GM18861 (cell line): ENCODE data around the gene DEPDC7.

Source experiments
- ATAC-seq: cut with Tn5 transposase; IDR thresholded peaks from one replicate; pipeline ENCODE4 v1.9.1; 2021; ENCODE audit not compliant: unreplicated experiment

Gene DEPDC7

DNA sequence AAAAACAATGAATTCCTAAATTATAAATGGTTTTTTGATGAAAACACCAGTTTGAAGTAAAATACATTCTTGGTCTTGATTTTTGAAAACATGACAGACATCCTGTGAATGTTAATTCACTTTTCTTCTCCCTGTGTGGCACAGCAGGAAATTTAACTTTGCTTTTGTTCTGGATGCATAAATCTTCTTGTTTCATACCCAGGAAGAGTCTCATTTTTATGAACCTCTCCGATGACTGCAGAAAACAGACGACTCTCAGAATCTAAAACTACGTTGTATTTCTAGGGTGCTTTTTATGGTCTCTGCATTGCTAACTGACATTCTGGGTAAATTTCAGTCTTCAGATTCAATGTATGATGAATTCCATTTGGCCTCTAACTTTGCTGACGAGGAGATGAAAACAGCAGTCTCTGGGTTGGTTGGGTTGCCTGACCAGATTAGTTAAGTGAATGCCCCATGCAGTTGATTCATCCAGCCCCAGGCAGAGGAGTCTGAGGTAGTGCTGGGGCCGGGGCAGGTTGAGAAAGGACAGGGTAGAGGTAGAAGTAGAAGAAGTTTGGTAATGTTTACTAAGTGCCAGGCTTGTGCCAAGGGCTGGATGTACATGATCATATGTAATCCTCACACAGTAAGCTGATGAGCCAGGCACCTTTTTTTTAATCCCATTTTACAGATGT lies 43.8 kb downstream of the DEPDC7 start:
- no peak for ATAC-seq

DNA sequence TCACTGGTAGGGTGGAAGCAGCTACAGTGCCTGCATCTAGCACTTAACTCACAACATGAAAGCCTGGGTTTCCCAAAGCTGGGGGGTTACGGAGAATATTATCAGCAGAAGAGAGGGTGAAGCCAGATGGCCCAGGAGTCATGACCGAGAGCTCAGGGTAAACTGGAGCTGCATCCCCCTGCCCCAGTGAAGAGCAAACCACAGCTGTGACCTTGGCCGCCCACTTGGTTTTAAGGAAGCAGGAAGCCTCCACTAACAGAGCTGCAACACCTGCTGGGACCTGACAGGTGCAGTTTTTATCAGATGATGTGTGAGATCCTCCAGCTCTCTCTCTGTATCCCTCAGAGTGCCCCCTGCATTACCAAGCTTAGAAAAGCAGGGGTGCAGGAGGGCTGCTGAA lies 44.6 kb downstream of the DEPDC7 start:
- ATAC-seq: no peak

- ATAC-seq: no peak
These were observed 46.5 kb downstream of the DEPDC7 start for GRCh38 chr11:33062137-33062536.

DNA sequence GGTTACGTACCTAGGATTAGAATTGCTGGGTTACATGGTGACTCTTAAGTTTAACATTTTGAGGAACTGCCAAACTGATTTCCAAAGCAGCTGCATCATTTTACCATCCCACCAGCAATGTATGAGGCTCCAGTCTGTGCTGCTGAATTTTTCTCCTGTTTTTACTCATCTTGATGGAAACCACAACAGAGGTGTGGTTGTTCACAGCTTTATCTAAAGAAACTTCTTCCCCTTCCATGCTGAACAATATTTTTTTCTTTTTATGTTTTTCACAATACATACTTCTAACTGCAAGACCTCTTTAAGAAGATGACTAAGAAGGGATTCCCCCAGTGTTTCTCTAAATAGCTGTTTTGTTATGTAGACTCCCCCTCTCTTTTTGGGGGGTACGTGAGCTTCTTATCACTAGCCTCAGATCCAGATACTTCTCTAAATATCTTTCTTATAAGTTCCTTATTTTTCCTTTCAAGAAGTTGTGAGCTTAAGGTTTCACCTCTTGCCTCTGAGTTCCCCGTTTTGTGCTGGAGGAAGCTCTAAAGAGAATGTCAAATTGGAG lies 47.7 kb downstream of the DEPDC7 start:
- peak; percentile 48 for ATAC-seq

DNA sequence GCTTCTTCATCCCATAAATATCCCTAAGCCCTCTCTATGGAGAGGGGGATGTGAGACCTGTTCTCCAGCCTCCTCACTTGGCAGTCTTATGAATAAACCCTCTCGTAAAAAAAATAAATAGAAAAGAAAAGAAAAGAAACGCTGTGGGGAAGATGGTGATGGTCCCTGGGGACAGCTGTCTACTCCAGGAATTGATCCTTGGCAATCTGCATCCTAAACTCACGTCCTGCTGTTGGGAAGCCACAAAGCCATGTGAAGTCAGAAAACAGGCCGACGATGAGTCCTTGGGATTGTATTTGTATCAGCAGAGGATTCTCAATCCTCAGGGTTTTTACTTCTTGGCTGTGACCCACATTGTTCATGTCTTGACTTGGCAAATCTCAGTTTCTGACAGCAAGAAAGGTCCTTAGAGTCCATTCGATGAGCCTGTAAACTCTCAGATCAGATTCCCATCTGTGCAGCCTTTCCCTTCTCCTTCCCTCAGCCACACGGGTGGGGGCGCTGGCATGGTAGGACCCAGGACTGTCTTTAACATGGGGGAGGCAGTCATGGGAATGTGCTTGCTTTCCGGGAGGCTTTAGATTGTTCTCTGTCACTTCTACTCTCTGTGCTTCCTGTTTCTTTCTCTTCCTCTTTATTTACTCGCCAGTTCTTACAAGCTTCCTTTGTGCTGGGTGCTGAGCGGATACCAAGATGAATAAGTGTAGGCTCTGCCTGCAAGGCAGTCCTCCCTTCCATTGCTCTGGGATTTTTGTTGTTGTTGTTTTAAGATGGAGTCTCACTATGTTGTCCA lies 48.6 kb downstream of the DEPDC7 start:
- no peak for ATAC-seq

DNA sequence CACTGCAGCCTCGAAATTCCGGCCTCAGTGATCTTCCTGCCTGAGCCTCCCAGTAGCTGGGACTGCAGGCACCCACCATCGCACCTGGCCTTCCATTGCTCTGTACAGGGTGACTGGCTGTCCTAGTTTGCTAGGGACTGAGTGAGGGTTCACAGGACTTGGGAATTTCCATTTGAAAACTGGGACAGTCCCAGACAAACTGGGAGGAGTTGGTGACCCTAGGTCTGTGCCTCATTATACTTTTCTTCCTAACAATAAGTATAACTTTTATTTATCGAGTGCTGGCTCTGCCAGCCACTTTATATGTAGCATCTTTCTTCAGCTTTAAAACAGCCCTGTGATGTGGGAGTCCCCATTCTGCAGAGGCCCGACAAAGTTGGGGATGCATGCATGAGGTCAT lies 49.2 kb downstream of the DEPDC7 start:
- ATAC-seq: no peak

DNA sequence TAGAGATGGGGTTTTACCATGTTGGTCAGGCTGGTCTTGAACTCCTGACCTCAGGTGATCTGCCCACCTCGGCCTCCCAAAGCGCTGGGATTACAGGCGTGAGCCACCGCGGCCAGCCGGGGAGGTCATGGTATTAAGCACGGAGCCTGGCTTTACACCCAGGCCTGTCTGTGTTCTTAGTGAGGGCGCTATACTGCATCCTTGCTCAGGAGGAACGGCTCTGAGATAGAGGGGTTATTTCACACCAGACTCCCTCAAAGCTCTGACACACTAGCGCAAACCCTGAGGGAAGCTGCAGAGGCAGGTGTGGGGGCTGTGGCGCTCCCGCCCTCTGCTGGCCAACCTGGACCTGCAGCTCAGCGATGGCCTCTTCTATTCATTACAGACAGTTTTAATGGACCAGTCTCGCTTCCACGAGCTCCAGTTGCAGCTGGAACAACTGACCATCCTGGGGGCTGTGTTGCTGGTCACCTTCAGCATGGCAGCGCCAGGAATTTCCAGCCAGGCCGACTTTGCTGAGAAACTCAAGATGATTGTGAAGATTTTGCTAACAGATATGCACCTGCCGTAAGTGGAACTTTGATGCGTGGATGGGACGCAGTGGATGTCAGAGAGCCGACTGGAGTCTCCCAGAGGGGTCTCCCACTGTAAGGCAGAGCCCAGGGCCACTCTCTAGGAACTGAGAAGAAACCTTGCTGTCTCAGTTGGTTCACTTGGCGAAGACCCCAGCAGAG lies 49.9 kb downstream of the DEPDC7 start:
- ATAC-seq: peak; percentile 32

DNA sequence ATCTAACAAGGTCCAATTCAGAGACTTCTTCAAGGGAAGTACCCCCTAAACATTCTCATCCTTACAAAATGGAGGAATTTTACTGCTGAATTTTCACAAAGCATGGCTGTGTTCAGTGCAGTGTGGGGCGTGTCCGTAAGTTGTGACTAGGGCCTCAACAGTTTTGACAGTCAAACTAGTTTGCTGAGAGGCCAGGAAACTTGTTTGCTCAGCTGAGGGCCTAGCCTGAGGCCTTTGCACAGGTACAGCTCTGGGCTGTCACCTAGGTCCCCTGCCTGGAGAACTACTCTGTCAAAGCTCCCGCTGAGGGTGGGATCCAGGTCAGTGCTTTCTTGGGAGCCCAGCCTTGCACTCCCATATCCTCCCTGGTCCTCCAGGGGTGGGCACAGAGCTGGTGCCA lies 51.6 kb downstream of the DEPDC7 start:
- no peak for ATAC-seq

- no peak for ATAC-seq
These were observed 53.1 kb downstream of the DEPDC7 start for GRCh38 chr11:33068611-33069340.

- no peak for ATAC-seq
These were observed 56.8 kb downstream of the DEPDC7 start for GRCh38 chr11:33072465-33072864.
